ENCODE measurements around the gene PPP1R8.
A peak's percentile ranks its signal among the peaks of the same experiment; 100 is the strongest.

PPP1R8 gene

DNA sequence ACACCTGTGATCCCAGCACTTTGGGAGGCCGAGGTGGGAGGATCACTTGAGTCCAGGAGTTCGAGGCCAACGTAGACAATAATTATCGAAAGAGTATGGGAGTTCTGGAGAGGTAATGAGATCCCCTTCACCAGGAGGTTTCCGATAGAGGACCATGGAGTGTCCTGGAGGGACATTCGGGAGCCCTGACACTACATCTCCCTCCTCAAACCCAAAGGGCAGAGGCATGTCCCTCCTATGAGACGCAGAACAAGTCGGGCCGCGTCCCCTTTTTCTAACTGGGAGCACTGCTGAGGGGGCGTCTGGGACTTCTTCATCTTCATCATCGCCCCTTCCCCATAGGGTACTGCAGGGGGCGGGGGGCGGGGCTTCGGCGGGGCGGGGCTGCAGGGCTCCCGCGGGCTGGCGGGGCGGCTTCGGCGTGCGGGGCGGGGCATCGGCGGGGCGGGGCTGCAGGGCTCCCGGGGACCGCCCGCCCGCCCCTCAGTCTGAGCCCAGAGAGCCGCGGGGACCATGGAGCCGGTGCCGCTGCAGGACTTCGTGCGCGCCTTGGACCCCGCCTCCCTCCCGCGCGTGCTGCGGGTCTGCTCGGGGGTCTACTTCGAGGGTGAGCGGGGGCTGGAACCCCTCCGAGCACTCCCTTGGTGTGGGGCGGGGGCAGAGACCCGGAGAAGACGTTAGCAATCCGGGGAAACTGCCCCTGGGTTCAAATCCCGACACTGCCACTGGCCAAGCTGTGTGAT, 41.6 kb downstream of the PPP1R8 start, which contains the start of gene THEMIS2:
TSS of gene THEMIS2 (plus strand) at position 486 of the 743 bp plus-strand sequence. CDS start at position 514, 28 bp downstream.
- DNase-seq (ENCODE audit: low read depth): peak; percentile 74

DNA sequence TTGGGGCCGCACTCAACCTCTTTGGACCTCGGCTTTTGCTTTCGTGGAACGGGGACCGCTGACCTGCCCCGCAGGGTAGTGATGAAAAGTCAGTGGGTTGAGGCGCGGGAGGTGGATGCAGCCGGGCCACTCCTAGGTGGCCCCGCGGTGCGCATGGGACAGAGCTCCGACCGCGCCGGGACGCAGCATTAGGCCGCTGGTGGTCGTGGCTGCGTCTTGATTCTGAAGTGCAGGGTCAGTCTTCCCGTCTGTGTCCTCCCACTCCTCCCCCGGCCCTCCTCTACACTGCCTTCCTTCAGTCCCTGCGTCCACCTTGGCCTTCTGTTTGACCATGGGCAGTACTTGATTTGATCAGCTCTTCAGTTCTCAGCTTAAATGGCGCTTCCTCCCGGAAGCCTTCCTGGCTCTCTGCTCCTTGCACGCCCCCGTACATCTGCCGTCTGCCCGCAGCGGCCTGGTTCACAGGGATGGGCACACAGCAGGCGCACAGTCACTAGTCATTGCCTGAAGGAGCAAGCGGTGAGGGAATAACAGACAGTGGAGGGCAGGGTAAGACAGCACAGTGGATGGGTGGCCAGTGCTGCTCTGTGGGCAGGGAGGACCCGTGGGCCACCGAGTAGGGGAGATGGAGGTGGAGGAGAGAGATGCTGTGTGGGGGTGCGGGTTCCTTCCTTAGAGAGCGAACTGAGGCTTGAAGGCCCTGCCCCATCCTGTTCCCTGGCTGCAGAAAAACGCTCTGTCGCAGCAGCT, 42.4 kb downstream of the PPP1R8 start:
- no peak for DNase-seq (ENCODE audit: low read depth)

DNA sequence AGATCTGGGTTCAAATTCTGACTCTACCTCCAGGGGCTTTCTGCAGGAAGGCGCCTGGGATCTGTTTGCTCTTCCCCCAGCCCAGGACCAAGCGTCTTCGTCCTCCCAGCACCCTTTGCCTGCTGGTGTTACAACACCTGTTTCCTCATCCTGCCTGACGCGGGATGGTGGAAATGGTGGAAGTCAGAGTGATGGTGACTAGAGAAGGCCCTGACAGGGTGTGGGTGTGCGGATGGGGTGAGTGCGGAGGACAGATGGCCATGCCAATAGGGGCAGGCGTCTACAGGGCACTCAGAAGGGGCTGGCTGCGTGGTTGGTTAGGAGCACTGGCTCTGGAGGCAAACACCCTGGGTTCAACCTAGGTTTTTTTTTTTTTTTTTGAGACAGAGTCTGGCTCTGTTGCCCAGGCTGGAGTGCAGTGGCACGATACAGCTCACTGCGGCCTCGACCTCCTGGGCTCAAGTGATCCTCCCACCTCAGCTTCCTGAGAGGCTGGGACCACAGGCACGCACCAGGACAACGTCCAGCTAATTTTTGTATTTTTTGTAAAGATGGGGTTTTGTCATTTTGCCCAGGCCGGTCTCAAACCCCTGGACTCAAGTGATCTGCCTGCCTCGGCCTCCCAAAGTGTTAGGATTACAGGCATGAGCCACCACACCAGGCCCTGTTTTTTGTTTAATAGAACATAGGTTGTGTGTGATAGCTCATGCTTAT, 43.2 kb downstream of the PPP1R8 start:
- no peak for DNase-seq (ENCODE audit: low read depth)

DNA sequence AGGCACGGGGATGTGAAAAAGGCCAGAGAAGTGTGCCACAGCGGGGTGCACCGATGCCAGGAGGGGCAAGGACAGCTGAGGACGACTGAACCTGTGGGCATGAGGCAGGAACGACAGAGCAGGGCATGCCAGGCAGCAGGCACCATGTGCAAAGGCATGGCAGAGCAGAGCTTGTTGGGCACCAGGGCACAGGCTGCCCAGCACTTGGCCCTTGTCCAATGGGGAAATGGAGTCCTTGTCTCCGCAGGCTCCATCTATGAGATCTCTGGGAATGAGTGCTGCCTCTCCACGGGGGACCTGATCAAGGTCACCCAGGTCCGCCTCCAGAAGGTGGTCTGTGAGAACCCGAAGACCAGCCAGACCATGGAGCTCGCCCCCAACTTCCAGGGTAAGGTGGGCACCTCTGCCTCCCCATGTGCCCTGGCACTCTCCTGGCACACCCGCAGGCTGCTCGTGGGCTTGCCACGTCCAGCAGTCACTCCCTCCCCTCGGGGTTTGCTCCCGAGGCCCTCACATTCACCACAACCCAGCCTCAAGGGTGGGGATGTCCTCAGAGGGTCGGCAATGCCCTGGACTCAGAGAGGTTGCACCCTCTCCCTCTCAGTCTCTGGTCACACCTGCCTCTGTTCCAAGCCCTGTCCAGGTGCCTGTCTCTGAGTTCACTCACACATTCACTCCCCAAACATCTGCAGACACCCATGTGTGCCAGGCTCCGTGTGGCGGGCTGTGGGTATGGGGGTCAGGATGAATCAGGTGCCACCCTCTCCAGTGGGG, 45.9 kb downstream of the PPP1R8 start:
- no peak for DNase-seq (ENCODE audit: low read depth)

DNA sequence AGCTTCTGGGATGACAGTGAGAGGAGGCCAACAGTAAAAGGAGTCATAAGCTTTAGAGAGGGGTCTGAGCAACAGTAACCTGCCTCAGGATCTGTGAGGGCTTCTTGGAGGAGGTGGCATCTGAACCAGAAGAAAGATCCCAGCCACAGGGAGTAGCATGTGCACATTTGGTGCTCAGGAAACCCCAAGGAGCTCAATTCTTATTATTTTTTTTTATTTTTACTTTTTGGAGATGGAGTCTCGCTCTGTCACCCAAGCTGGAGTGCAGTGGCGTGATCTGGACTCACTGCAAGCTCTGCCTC, 46.5 kb downstream of the PPP1R8 start:
- DNase-seq (ENCODE audit: low read depth): no peak

DNA sequence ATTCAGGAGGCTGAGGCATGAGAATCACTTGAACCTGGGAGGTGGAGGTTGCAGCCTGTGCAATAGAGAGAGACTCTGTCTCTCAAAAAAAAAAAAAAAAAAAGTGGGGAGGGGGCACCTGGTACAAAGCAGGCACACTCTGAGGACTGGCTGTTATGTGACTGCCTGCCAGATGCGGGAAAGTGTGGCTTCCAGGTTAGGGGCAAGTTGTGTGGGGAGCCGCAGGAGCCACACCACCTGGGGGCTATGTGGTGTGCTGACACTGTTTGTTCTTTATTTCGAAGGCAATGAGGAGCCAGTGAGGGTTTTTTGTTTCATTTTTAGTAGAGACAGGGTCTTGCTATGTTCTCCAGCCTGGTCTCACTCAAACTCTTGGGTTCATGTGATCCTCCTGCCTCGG, 47.5 kb downstream of the PPP1R8 start:
- no peak for DNase-seq (ENCODE audit: low read depth)

DNA sequence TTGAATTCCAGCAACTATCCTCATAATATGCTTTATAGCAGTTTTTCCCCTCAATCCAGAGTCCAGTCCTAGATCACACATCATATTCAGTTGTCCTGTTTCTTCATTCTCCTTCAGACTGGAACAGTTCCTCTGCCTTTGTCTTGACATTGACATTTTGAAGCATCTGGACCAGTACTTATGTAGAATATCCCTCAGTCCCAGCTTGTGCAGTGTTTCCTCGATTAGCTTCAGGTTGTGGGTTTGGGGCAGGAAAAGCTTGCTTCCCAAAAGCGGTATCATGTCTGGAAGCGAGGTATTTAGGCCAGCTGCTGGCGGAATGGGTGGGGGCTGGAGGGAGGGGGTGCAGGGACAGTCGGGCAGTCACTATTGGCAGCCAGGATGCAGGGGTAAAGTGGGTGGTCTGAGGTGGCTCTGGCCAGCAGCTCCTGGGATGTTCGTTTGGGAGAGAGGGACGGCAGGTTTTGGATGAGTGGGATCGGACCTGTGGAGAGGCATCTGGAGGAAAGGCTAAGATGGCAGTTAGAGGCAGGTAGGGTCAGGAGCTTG, 48.3 kb downstream of the PPP1R8 start:
- DNase-seq (ENCODE audit: low read depth): no peak

DNA sequence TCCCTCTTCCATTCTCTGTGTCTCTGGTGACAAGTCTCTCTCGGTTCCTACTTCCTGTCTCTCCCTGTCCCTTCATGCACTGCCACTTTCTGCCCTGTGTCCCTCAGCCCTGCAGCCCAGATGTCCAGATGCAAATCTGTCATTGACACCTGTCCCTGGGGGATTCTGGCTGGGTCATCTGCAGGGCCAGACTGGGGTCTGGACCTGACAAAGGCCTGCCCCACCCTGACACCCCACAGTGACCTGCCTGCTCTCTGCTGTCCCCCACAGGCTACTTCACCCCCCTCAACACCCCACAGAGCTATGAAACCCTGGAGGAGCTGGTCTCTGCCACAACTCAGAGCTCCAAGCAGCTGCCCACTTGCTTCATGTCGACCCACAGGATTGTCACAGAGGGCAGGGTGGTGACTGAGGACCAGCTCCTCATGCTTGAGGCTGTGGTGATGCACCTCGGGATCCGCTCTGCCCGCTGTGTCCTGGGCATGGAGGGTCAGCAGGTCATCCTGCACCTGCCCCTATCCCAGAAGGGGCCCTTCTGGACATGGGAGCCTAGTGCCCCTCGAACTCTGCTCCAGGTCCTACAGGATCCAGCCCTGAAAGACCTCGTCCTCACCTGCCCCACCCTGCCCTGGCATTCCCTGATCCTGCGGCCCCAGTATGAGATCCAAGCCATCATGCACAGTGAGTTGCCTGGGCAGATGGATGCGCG, 48.9 kb downstream of the PPP1R8 start:
- DNase-seq (ENCODE audit: low read depth): no peak

DNA sequence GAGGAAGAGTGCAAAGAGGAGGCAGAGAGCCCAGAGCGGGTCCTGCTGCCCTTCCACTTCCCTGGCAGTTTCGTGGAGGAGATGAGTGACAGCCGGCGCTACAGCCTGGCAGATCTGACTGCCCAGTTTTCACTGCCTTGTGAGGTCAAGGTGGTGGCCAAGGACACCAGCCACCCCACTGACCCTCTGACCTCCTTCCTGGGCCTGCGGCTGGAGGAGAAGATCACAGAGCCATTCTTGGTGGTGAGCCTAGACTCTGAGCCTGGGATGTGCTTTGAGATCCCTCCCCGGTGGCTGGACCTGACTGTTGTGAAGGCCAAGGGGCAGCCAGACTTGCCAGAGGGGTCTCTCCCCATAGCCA, 51.9 kb downstream of the PPP1R8 start:
- no peak for DNase-seq (ENCODE audit: low read depth)

DNA sequence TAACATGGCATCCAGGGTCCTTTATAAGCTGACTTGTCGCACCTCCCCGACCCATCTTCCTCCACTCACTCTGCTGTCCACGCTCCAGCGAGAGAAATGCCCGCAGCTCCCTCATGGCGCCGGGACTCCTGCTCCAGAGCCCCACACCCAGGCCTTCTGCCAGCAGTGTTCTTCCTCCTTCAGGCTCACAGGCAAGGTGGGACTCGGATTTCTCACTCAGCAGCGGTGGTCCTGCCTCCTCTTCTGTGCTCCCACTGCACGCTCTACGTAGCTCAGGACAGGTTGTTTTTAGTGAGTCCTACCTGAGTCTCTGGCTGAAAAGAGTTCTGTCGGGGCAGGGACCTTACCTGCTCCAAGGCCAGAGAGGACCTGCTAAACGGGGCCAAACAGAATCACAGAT, 53.0 kb downstream of the PPP1R8 start:
- no peak for DNase-seq (ENCODE audit: low read depth)

DNA sequence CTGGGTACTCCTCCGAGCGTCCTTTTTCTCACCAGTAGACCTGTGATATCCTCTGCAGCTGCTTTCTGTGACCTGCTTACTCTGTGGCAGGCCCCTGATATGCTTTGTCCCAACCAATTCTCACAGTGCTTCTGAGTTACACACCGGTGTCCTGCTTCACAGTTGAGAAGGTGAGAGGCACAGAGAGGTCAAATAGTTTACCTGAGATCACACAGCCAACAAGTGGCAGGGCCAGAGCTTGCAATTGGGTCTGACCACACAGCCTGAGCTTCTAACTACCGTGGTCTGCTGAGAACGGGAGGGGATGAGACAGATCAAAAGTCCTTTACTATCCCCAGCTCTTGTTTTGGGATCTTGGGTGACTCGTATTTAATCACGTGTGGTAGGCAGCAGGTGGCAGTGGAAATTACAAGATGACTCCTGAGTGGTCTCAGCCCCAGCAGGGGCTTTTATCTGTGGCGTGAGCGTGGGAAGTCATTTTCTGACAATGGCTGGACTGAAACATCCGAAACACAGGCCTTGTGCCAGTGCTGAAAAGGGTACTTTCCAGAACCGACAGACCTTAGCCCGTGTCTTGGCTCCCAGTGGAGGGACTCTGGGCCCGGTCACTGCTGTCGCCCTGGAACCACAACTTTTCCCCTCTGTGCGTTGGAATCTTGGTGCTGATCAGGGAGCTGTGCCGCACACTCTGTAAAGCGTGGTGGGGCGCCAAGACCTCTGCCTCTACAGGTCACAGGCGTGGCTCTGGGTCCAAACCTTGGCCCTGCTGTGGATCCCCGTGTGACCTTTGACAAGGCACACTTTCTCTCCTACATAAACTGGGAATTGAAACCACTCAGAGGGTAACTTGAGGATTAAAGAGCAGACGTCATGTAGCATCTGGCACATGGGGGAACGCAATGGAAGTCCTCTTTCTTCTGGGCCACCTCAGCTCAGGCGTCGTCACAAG, 53.7 kb downstream of the PPP1R8 start:
- no peak for DNase-seq (ENCODE audit: low read depth)

DNA sequence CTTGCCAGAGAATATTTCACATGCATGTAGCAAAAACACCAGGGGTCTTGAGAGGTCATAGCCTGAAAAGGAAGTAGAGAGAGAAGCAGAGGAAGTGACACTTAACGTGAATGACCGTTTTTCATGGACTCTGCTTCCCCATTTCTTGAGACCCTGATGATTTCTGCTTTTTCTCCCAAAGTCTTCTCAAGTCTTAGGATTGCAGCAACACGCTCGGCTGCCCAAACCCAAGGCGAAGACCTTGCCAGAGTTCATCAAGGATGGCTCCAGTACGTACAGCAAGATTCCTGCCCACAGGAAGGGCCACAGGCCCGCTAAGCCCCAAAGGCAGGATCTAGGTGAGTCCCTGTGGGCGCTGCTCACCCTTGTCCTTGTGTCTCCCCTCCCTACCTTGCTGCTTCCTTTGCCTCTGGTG, 54.5 kb downstream of the PPP1R8 start:
- no peak for DNase-seq (ENCODE audit: low read depth)

DNA sequence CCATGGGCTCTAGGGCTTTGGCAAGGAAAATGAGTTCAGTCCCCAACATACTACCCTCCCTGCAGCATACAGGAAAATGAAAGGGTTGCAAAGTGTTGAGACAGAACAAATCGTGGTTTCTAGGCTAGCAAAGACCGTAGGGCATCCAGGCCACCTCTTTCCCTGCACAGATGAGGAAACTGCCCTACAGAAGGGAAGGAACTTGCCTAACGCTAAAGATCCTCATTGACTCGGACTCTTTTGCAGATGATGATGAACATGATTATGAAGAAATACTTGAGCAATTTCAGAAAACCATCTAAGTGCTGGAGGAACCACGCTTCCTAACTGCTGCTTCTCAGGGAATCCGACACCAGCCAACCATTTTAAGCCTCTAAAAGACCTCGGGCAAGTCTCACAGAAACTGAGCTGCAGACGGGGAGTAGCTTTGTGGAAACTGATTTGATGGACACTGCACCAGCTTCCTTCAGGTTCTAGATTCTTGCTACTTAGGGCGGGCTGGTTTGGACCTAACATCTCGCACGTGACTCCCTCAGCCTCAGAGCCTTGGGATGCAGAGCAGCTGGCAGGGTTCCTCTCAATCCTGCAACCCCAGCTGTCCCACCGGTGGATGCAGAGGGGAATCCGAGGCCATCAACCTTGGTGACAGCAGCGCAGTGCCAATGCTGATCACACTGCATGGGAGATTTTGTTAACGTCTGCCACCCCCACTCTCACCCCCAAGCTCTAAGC, 55.2 kb downstream of the PPP1R8 start:
- DNase-seq (ENCODE audit: low read depth): no peak

DNA sequence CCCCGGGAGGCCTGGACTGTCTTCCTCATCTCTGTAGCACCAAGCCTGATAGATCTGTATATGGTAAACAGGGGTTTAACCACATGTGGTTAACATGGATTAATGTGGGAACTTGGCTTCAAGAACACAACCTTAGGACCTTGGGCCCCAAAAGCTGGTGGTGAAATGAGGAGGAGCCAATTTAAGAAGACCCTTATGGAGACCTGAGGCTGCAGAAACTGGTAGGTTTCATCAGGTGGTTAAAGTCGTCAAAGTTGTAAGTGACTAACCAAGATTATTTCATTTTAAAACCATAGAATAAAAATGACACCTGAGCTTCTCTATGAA, 55.7 kb downstream of the PPP1R8 start:
- no peak for DNase-seq (ENCODE audit: low read depth)

DNA sequence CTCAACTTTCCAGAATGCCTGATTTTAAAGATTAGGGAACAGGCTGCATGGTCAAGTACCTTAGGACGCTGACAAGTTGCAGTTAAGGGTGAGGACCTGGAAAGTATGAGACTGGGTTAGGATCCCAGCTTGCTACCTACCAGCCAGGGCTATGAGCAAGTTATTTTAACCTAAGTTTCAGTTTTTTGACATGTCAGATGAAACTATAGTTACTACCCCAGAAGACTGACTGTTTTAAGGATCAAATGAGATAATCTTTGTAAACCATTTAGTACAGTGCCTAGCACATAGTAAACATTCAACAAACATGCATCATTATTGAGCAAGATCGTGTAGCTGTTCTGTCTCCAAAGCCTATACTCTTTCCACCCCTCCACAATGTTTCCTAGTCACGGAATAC, 56.2 kb downstream of the PPP1R8 start:
- no peak for DNase-seq (ENCODE audit: low read depth)

DNA sequence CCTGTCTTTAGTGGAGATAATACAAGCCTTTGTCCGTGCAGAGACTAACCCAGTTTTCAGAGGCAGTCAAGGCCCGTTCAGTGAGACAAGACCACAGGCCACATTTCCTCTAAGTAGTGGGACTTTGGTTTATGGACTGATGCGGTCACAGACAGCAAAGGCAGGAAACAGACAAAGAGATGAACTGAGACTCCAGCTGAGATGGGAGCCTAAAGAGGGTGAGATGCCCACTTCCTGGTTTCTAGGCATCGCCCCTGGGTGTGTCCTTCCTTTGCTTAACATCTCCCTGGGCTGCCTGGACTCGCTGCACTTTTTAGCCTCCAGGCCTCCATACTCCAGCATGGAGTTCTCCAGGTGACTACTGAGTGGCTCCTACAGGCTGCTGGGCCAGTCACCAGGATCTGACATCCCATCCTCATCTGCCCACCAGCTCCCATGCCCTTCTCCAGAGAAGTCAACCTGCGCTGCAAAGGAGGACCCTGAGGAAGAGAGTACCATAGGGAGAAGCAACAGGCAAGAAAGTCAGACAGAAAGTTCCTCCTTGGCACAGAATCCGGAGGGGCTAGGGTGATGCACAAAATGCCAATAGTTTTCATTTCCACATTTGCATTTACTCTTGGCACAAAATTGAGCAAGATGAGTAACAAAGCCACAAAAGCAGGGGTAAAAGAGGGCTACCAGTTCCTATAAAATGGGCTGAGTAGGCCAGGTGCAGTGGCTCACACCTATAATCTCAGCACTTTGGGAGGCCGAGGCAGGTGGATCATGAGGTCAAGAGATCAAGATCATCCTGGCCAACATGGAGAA, 56.8 kb downstream of the PPP1R8 start:
- no peak for DNase-seq (ENCODE audit: low read depth)

DNA sequence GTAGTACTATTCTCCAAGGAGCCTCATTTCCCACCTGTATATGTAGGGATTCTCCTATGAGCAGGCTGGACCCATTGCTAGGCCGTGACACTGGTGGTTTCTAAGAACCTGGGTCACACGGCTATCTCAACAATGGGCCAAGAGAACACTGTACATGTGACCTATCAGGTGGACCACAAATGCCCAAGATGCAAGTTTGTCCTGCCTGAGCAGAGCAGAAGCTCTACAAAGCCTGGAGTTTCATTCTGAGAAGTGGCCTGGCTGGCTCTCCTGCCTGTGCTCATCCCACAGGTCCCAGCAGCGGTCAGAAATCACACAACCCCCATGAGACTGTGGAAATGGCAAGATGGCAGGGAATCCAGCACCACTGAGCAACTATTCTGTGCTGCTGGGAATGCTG, 58.9 kb downstream of the PPP1R8 start:
- no peak for DNase-seq (ENCODE audit: low read depth)

DNA sequence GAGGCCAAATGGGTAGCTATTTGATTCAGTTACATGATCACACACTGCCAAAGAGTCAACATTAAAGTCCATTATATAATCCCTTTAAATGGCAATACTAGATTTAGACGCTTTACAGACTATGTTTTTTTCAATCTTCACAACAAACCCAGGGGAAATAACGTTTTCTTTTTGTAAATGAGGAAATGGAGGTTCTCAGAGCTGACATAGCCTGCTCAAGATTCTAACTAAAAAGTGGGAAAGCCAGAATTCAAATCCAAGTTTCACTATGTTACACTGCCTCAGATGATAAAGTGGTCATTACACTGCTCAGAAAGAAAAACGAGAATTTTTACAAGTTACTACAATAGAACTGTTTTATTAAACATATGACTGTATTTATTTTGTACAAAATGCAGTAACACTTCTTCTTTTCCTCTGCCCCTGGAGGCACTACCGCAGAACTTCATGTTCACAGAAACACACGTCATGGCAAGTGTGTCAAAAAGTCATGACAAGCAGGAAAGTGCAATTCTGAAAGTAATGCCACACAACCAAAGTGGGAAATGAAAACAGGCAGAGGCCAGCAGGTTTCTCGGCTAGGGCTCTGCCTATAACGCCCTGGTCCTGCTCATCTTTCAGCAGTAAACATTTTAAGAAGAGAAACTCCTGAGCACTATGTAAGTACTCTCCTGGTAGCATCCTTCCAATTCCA, 60.8 kb downstream of the PPP1R8 start:
- DNase-seq (ENCODE audit: low read depth): no peak
